OCI-LY3 (cell line): Measurements from ENCODE around the gene HMOX1.
A peak's percentile ranks its signal among the peaks of the same experiment; 100 is the strongest.

ENCODE experiments used
- H2AFZ ChIP-seq: fragments of 200-600, 300-600 bp; shearing (Covaris generic); 2 replicates; pipeline ENCODE4 v1.6.0; 2014; ENCODE audit warnings: antibody characterized with exemption, low read depth, low read length
- H3K27ac ChIP-seq: fragments of 200-600, 300-600 bp; sonication (generic); 2 replicates; pipeline ENCODE4 v1.5.1; 2014; ENCODE audit warnings: mild to moderate bottlenecking, low read length, moderate library complexity, mixed read lengths
- H3K27me3 ChIP-seq: fragments of 200-600, 300-600 bp; sonication (generic); 2 replicates; pipeline ENCODE4 v1.6.1; 2014; ENCODE audit warnings: low read depth, low read length, mixed read lengths
- H3K36me3 ChIP-seq: fragments of 200-600, 300-600 bp; sonication (generic); replicated peaks from 2 replicates; pipeline ENCODE3; 2014; ENCODE audit warnings: low read depth, low read length, mixed read lengths
- H3K4me1 ChIP-seq: fragments of 300-600, 200-600 bp; sonication (generic); 2 replicates; pipeline ENCODE4 v1.6.1; 2014; ENCODE audit warnings: low read length, mixed read lengths
- H3K4me2 ChIP-seq: fragments of 200-600, 300-600 bp; sonication (generic); 2 replicates; pipeline ENCODE4 v1.6.1; 2014; ENCODE audit warnings: low read length, mixed read lengths
- H3K4me3 ChIP-seq: fragments of 300-600, 200-600 bp; sonication (generic); 2 replicates; pipeline ENCODE4 v1.5.1; 2014; ENCODE audit warnings: antibody characterized with exemption, mild to moderate bottlenecking, low read length, moderate library complexity
- H3K79me2 ChIP-seq: fragments of 300-600, 200-600 bp; shearing (Covaris generic); 2 replicates; pipeline ENCODE4 v1.6.1; 2014; ENCODE audit warnings: mild to moderate bottlenecking, low read length, mixed read lengths
- H3K9ac ChIP-seq: fragments of 300-600, 200-600 bp; shearing (Covaris generic); 2 replicates; pipeline ENCODE4 v1.6.0; 2014; ENCODE audit warnings: mild to moderate bottlenecking, low read length, moderate library complexity
- H3K9me3 ChIP-seq: fragments of 200-600, 300-600 bp; shearing (Covaris generic); 2 replicates; pipeline ENCODE4 v1.6.1; 2014; ENCODE audit warnings: low read length, mixed read lengths; ENCODE audit not compliant: insufficient read depth
- H4K20me1 ChIP-seq: fragments of 200-600, 300-600 bp; sonication (generic); 2 replicates; pipeline ENCODE4 v1.6.1; 2016; ENCODE audit warnings: low read length, mixed read lengths; ENCODE audit not compliant: insufficient read depth
- CTCF ChIP-seq: fragments of 200-600, 300-600 bp; sonication (generic); IDR thresholded peaks from 2 replicates; pipeline ENCODE4 v1.5.1; 2014; ENCODE audit warnings: antibody characterized with exemption, low read length, low read depth
- EZH2phosphoT487 ChIP-seq: fragments of 200-600 bp; shearing (Covaris generic); IDR thresholded peaks from 2 replicates; pipeline ENCODE4 v1.6.1; 2018; ENCODE audit warnings: antibody characterized with exemption, mixed run types, low read depth

The HMOX1 gene

GRCh38 chr22:35399114-35399677 is 18.3 kb downstream of the HMOX1 start:
- TF ChIP-seq EZH2phosphoT487 (no peak), CTCF (0 out of 2 replicates have a peak, but pooled peaks have one; percentile 19)
- H3K4me1 ChIP-seq: peaks cover 69% of the 10 kb centered on the region

DNA sequence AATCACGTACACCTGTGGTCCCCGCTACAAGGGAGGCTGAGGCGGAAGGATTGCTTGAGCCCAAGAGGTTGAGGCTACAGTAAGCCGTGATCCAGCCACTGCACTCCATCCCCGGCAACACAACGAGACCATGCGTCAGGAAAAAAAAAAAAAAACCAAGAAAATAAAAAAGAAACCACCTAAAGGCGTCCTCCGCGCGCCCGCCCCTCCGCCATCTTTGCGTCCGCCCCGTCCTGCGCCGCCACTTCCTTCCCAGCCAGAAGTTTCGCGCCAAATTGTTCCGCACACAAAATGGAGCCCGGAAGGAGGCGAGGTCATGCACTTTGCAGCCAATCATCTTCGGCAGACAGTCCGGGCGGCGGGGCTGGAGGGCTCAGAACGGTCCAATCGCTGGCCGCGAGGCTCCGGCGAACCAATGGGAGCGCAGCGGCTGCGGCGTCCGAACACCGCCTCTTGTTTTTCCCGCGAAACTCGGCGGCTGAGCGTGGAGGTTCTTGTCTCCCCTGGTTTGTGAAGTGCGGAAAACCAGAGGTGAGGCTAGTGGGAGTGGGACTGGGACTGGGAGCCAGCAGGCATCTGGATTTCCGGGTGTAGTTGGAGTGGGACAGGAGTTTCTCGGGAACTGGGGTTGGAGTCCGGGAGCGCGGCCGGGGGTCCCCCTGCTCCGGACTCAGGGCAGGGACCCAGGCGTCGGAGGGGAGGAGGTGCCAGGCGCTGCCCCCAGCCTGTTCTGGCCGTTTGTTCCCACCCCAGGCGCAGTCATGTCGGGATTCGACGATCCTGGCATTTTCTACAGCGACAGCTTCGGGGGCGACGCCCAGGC is 19.0 kb downstream of the HMOX1 start, which contains the start of gene MCM5:
Gene MCM5, plus strand, starts transcription at position 463 of the 823 bp plus-strand sequence. Its CDS starts 299 bp downstream, at position 762.
- peaks cover 41% of the 10 kb centered on the region for H3K36me3 ChIP-seq
- H2AFZ ChIP-seq: no peak within 1 kb of the TSS
- peaks cover 54% of the 10 kb centered on the region for H3K79me2 ChIP-seq
- H3K4me3 ChIP-seq: peak within 1 kb of the TSS; percentile 90
- H3K4me2 ChIP-seq: peak within 1 kb of the TSS; percentile 97
- TF ChIP-seq CTCF (no peak), EZH2phosphoT487 (no peak)
- H3K9me3 ChIP-seq: no peaks in the 10 kb centered on the region
- peak within 1 kb of the TSS; percentile 94 for H3K27ac ChIP-seq
- H3K4me1 ChIP-seq: peaks cover 64% of the 10 kb centered on the region
- H4K20me1 ChIP-seq: peaks cover 18% of the 10 kb centered on the region
- H3K9ac ChIP-seq: peak within 1 kb of the TSS; percentile 100
- no peaks in the 10 kb centered on the region for H3K27me3 ChIP-seq

More at GRCh38 chr22:35399114-35399677, 18.3 kb downstream of the HMOX1 start:
- H3K9ac ChIP-seq: peak overlapping the region; percentile 100
- H3K36me3 ChIP-seq: peaks cover 39% of the 10 kb centered on the region
- H4K20me1 ChIP-seq: peaks cover 13% of the 10 kb centered on the region
- H3K4me2 ChIP-seq: peak overlapping the region; percentile 97
- H3K79me2 ChIP-seq: peaks cover 49% of the 10 kb centered on the region
- H2AFZ ChIP-seq: no peak overlapping the region
- peak overlapping the region; percentile 90 for H3K4me3 ChIP-seq
- H3K27me3 ChIP-seq: no peaks in the 10 kb centered on the region
- H3K27ac ChIP-seq: peak overlapping the region; percentile 94
- H3K9me3 ChIP-seq: no peaks in the 10 kb centered on the region

DNA sequence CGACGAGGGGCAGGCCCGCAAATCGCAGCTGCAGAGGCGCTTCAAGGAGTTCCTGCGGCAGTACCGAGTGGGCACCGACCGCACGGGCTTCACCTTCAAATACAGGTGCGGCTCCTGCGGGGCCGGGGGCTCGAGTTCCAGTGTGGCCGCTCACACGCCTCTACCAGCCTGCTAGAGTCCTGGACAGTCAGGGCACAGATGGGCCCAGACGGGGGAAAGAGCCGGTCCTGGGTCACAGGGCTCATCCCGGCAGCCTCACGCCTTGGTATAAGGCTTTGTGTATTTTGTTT is 19.6 kb downstream of the HMOX1 start:
- peaks cover 64% of the 10 kb centered on the region for H3K4me1 ChIP-seq
- H3K4me2 ChIP-seq: peak overlapping the region; percentile 95
- peak overlapping the region; percentile 90 for H3K4me3 ChIP-seq
- TF ChIP-seq EZH2phosphoT487 (no peak), CTCF (no peak)
- no peaks in the 10 kb centered on the region for H3K9me3 ChIP-seq
- H2AFZ ChIP-seq: no peak overlapping the region
- no peaks in the 10 kb centered on the region for H3K27me3 ChIP-seq
- peaks cover 54% of the 10 kb centered on the region for H3K79me2 ChIP-seq
- H3K9ac ChIP-seq: peak overlapping the region; percentile 98
- H3K36me3 ChIP-seq: peaks cover 40% of the 10 kb centered on the region
- peak overlapping the region; percentile 77 for H3K27ac ChIP-seq
- peaks cover 18% of the 10 kb centered on the region for H4K20me1 ChIP-seq

GRCh38 chr22:35401863-35402262 is 21.0 kb downstream of the HMOX1 start:
- Histone ChIP-seq H3K4me2 (peak overlapping the region; percentile 95), H3K9ac (peak overlapping the region; percentile 98), H3K9me3 (no peaks in the 10 kb centered on the region), H3K4me1 (peaks cover 59% of the 10 kb centered on the region), H3K27me3 (no peaks in the 10 kb centered on the region), H3K79me2 (peaks cover 63% of the 10 kb centered on the region), H3K4me3 (peak overlapping the region; percentile 90), H3K36me3 (peaks cover 51% of the 10 kb centered on the region), H3K27ac (peak overlapping the region; percentile 77), H4K20me1 (peaks cover 22% of the 10 kb centered on the region), H2AFZ (no peak overlapping the region)
- TF ChIP-seq EZH2phosphoT487 (no peak), CTCF (no peak)
